Hindlimb muscle (tissue), 1 donor: Measurements from ENCODE around the gene PCNP. TPM values are rescaled to one million over a fixed set of nuclear protein-coding genes. Genes with fewer than 3 reads are reported as not detected.
"Not testable (repeated sequence)": the region's sequence is repeated elsewhere in the genome, so short reads cannot be mapped to it uniquely, and the experiment has no call there.

ENCODE experiments used
- DNase-seq: peaks from one replicate; pipeline ENCODE4 v3.0.0-alpha.2; 2013
- polyA plus RNA-seq: library from polyadenylated mRNA; unstranded; fragments of 120-200 nt; gene quantifications from one replicate; pipeline ENCODE4 v1.2.1, GENCODE V29; 2013; ENCODE audit not compliant: insufficient read length

PCNP gene, protein sequence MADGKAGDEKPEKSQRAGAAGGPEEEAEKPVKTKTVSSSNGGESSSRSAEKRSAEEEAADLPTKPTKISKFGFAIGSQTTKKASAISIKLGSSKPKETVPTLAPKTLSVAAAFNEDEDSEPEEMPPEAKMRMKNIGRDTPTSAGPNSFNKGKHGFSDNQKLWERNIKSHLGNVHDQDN
- 110 TPM for polyA plus RNA-seq

DNA sequence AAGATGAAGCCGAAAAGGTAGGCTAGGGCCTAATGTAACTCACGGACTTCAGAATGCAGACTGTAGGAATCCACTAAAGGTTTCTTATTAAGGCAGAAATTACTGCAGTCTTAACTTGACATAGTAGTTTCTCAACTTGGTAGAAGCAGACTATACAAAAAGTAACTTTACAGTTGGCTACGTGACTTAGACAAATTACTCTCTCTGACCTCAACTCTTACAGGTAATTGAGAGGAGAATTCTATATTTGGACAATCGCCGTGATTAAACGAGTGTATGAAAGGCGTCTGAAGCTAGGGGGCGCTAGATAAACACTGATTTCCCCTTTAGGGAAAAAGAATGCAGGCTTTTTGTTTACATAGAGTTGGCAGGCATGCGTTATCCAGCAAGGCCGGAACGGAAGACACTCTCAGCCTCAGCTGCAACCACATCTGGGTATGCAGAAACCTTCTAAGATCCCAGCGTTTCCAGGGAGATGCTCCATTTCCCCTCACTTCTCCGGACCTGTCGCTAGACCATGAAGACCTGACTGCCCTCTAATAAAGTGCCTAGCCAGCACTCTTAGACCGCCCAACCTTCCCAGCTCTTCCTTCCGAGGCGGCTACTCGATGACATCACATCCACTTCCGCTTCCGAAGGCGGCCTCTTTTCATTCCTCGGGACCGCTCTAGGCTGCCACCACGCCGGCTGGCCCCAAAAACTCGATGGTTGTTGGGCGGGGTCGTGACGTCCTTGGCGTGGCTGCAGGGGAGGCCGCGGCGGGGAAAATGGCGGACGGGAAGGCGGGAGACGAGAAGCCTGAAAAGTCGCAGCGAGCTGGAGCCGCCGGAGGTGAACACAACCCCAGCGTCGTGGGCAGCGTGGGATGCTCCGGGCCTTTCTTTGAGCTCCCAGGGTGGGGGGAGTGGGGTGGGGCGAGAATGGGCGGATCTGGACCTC lies at the start of gene PCNP:
PCNP (plus strand) TSS at position 732 of the 939 bp plus-strand sequence; CDS start at position 768, 36 bp downstream.
- peak; percentile 98 for DNase-seq

DNA sequence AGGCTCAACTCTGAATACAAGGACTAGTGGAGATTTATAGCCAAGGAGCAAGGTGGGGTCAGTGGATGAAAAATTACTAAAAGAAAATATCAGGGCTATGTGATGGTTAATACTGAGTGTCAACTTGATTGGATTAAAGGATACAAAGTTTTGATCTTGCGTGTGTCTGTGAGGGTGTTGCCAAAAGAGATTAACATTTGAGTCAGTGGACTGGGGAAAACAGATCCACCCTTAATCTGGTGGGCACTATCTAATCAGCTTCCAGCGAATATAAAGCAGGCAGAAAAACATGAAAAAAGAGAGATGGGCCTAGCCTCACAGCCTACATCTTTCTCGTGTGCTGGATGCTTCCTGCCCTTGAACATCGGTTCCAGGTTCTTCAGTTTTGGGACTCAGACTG lies 46.5 kb upstream of the PCNP start:
- no peak for DNase-seq

DNA sequence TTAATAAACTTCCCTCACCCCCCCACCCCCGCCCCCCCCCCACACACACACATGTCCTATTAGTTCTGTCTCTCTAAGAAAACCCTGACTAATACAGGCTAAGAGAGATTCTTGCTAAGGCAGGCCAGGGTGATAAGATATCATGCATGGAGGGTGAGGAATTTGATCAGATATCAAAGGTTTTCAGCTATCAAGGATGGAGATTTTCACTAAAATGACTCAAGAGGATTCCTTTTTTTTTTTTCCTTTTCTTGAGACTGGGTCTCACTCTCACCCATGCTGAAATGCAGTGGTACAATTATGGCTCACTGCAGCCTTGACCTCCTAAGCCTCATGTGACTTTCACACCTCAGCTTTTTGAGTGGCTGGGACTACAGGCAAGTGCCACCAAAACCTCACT lies 46.1 kb upstream of the PCNP start:
- DNase-seq: no peak

DNA sequence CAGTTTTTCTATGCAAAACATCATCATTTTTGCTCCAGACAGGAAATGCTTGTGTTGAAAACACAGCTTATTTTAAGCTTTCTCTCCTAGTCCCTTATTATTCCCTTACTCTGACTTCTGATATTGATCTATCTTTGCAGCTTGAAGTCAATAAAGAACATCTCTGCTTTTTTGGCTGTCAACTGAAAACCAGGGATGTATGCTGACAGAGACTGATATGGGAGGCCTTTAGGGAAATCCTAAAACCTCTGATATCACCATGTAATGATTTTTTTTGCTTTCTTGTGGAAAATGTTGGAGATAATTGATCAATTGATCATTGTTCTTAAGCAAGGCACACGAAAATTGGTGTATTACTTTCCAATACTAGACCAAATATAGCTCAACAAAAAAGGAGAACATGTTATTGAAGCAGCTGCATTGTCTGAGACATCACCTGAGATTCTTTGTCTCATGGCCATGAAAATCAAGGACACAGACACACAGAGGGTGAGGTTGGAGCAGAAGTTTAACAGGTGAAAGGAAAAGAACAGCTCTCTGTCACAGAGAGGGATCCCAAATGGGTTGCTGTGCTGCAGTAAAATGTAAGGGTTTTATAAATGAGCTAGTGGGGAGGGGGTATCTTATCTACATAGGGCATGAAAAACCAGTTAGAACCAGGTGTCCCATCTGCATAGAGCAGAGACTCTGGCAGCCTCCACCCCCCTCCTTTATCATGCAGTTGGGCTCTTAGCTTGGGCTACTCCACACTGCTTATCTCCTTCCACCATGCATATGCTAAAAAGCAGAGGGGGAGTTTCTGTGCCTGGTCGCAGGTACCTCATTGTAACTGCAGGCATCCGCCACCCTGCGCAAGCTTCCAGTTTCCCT lies 43.9 kb upstream of the PCNP start:
- no peak for DNase-seq

DNA sequence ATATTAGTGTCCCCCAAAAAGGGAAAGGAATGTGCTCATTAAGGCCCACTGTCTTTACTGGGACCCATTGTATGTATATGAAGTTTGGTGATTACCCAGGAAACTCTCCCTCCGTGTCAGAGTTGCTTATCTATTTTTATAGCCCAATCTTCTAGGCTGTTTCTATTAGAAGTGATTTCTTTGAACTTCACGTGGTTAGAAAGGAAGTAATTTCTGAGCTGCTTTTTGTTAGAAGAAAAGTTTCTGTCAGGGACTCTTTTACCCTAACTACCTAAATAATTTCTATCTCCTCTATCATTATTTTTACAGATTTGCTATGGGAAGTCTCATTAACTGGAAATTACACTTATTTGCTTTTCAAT lies 43.3 kb upstream of the PCNP start:
- no peak for DNase-seq

DNA sequence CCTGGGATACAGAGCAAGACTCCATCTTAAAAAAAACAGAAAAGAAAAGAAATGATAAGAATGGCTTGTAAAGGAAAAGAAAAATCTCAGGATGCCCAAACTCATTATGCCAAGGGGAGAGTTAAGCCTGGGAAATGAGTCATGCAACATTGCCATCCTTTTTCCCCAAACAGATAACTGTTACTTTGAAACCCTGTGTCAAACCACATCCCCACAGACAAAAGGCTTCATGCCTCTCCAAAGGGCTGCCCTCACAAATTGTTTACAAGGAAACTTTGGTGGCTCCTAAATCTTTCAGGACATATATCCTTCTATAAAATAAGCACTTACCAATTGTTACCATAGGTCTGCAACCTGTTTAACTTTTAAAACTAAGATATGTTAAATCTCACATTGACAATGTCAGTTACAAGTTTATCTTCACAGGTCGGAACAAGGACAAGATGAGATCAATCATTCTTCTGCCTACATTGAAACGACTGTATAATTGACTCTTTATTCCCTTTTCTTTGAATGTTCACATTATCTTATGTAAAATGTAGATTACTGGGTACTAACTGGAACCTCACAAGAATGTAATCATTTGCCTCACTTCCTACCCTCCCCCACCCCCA lies 42.4 kb upstream of the PCNP start:
- no peak for DNase-seq

DNA sequence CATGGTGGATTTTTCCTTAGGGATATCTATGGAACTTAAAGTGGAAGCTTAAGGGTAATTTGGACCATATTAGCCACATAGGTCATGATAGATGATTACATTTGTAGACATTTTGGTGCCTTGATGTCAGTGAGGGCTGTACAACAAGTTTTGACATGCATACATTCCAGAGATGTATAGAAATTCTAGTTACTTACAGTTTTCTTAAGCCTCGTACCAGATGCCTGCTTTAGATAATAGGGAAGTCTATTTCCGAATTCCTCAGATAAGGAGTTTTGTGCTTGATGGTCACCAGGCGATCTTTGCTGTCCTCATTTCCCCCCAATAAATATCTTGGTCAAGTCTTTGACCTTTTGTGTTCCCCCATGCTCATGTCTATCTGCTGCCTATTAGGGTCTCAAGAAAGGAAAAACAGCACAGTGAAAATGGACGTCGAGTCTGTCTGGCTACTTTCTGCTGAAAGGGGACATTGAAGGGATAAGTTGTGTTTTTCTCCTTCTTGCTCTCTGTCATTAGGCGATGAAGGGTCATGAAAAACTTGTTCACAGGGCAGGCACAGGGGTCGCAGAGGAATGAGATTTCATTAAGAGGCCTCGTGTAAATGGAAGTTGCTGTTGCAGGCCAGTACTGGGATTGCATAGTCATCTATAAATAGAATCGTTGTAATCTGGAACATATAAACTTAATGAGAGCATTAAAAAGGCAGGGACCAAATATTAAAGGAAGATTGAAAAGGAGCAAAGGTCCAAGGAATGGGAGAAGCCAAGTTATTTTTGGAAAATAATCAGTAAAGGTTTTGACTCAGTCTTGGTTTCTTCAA lies 41.0 kb upstream of the PCNP start:
- no peak for DNase-seq

DNA sequence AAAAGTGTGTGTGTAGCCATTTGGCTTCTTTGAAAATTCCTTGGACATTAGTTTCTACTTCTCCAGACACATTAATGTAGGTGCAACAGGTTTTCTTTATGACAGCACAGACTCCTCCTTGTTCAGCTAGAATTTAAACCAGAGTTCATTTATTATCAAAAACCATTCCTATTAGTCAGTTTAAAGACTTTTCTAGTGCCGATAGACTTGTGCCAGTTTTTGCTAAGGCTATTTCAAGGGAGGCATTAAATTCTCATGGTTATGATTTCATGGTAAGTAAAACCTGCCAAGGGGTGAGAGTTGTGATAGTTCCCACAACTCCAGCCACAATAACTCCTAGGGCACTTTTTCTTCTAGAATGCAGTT lies 40.4 kb upstream of the PCNP start:
- DNase-seq: no peak

DNA sequence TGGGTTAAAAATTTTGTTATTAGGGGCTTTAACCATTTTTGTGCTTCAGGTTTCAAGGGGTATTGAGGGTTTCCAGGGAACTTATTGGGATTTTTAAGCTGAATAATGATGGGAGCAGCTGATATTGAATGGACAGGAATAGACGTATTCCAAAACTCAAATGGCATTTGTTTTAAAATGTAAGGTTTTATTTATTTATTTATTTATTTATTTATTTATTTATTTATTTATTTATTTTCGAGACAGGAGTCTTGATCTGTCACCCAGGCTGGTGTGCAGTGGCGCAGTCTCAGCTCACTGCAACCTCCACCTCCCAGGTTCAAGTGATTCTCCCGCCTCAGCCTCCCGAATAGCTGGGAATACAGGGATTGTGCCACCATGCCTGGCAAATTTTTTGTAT lies 38.8 kb upstream of the PCNP start:
- DNase-seq: no peak

DNA sequence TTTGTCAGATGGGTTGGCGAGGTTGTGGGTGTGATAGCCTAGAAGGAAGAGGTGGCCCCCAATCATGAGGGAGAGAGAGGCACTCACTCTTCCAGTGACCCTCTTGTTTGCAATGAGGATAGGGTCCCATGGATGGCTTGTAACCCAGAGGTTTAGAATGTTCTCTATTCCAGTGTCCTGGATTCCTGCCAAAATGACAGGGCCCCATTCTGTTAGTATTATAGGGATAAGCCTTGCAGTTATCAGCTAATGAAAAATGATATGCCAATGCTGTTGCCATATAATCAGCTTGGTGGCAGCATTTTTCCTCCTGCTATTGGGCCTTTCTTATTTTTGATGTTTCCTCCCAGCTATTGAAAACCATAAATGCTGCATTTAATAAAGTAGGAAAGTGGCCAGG lies 37.7 kb upstream of the PCNP start:
- DNase-seq: no peak

DNA sequence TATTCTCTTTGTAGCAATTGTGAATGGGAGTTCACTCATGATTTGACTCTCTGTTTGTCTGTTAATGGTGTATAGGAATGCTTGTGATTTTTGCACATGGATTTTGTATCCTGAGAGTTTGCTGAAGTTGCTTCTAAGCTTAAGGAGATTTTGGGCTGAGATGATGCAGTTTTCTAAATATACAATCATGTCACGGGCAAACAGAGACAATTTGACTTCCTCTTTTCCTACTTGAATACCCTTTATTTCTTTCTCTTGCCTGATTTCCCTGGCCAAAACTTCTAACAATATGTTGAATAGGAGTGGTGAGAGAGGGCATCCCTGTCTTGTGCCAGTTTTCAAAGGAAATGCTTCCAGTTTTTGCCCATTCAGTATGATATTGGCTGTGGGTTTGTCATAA lies 37.0 kb upstream of the PCNP start:
- DNase-seq: not testable (repeated sequence)

DNA sequence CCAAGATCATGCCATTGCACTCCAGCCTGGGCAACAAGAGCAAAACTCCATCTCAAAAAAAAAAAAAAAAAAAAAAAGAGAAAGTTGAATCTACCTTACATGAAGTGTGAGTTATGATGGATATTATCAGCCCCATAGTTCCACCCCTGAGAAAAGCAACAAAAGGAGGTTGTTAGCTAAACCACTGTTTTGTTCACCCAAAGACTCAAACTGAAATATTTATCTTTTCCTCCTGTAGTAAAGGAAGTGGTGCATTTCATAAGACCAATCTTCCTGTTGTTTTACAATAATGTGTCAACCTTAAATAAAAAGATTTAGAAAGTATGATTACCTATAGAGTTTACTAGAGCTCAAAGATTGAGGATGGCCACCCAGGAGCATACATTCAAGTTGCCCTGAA lies 31.0 kb upstream of the PCNP start:
- DNase-seq: no peak

DNA sequence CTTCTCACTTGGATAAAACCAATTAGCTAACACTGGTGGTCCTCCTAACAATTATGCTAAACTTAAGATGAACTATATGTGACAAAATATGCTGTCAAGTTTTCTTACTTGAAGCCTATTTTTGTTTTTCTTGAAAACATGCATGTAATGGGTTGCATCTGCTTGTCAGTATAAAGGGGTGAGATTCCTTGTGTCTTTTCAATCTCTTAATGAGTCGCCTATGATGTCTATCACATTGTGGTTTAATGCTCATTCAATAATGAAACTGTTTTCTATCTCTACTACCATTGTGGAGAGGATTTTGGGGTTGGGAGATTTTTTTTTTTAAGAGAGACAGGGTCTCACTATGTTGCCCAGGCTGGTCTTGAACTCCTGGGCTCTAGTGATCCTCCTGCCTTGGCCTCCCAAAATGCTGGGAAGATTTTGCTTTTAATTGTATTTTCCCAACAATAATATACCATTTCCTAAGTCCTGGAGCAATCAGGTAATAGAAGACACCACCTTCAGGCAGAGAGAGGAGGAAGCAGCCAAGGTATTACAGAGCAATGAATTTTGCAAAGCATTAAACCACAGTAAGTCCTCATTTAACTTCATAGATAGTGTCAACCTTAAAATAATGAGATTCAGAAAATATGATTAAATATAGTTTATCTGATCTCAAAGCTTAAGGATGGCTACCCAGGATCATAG lies 29.7 kb upstream of the PCNP start:
- no peak for DNase-seq

DNA sequence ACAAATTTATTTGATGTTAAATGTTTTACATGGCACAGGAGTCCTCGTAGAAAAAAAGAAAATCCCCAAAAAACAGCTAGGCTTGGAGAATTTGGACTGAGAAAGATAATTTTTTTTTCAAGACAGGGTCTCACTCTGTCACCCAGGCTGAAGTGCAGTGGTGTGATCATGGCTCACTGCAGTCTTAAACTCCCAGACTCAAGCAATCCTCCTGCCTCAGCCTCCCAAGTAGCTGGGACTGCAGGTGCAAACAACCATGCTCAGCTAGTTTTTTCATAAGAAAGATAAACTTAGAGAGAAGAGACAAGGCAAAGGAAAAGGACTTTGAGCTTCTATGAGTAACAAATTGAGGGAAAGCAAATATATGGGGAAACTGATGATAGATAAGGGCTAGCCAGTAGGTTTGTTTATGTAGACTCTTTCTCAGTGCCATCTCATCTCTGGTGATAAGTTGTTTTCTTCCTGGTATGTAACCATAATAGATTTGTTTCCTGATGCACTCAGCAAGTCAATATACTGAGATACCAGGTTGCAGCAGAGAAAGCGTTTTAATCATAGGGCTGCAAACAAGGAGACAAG lies 25.4 kb upstream of the PCNP start:
- no peak for DNase-seq

DNA sequence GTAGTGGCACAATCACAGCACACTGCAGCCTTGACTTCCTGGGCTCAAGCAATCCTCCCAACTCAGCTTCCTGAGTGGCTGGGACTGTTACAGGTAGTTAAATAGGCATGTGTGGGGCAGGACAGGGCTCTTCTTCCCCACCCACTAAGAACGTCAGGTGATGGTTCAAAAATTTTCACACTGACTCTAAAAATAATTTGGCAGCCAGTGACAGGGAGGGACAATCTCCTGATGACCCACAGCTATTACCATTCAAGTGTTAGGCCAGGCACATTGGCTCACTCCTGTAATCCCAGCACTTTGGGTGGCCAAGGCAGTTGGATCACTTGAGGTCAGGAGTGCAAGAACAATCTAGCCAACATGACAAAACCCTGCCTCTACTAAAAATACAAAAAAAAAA lies 24.5 kb upstream of the PCNP start:
- DNase-seq: no peak

DNA sequence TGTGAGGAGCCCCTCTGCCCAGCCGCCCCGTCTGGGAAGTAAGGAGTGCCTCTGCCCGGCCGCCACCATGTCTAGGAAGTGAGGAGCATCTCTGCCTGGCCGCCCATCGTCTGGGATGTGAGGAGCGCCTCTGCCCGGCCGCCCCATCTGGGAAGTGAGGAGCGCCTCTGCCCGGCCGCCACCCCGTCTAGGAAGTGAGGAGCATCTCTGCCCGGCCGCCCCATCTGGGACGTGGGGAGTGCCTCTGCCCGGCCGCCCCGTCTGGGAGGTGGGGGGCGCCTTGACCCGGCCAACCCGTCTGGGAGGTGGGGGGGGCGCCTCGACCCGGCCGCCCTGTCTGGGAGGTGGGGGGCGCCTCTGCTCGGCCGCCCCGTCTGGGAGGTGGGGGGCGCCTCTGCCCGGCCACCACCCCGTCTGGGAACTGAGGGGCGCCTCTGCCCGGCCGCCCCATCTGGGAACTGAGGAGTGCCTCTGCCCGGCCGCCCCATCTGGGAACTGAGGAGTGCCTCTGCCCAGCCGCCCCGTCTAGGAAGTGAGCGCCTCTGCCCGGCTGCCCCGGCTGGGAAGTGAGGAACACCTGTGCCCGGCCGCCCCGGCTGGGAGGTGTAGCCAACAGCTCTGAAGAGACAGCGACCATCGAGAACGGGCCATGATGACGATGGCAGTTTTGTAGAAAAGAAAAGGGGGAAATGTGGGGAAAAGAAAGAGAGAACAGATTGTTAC lies 22.5 kb upstream of the PCNP start:
- DNase-seq: not testable (repeated sequence)

DNA sequence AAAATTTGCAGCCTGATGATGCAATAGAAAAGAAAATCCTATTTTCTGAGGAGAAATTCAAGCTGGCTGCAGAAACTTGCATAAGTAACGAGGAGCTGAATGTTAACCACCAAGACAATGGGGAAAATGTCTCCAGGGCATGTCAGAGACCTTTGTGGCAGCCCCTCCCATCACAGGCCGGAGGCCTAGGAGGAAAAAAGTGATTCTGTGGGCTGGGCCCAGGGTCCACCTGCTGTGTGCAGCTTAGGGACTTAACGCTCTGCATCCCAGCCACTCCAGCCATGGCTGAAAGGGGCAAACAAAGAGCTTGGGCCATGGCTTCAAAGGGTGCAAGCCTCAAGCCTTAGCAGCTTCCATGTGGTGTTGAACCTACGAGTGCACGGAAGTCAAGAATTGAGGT lies 20.6 kb upstream of the PCNP start:
- DNase-seq: not testable (repeated sequence)

DNA sequence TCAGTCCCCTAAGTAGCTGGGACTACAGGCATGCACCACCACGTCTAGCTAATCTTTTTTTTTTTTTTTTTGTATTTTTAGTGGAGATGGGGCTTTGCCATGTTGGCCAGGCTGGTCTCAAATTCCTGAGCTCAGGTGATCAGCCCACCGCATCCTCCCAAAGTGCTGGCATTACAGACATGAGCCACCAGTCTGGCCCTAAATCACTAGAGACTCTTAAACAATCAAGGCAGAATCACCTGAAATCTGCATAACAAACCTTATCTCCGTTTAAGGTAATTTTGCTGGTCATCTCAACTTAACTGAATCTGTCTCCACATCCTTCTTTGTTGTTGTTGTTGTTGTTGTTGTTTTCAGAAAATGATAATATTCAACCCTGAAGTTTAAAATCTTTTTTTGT lies 17.9 kb upstream of the PCNP start:
- DNase-seq: no peak

DNA sequence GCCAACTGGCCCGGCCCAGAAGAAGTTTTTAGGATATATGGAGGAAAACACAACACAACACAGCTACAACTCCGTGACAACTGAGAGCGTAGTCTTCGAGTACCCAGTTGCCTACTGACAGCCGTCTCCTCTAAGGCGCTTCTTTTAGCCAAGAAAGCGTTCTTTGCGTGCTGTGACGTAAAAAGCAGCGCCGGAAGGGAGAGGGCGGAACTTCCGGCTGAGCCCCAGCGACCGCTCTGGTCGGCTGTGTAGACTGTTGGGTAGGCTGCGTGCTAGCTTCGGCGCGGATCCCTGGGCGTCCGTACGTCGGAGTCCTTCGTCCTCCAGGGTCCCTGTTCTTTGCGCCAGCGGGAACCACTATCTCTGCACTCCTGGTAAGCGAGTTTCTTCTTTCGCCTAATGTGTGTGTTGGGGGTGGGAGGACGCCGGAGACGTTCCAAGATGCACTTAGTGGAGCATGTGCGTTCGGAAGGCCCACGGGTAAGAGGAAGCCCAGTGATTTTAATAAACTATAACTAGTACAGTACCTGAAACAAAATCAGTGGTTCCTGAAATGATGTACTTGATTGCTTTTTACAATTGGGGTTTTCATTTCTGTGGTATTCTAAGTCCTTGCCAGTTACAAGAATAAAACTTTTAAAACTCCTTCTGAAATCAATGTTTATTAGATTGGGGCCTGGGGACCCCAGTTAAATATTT lies 12.2 kb upstream of the PCNP start, which contains the start of gene TRMT10C:
TRMT10C (plus strand) TSS at position 239 of the 699 bp plus-strand sequence. CDS start 2,914 bp downstream, outside the sequence.
- DNase-seq: peak; percentile 95
